GM12878 (cell line): ENCODE measurements around the gene DCAF15. TPM values are rescaled to one million over a fixed set of nuclear protein-coding genes. Genes with fewer than 3 reads are reported as not detected.

Experiments
- ATAC-seq: fragments of 200-7000 bp; cut with Tn5 transposase; 3 replicates; pipeline ENCODE4 v1.9.1; 2020; ENCODE audit warnings: mild to moderate bottlenecking, moderate library complexity
- BruUV-seq: library from RNA; stranded (reverse); fragments of 400-500 nt; replicated peaks from 2 replicates; lab custom pipeline; 2021; lab: Mats Ljungman, UMichigan
- CTCF ChIA-PET: fragments of 300-600 bp; sonication (Branson Sonifier 250); formaldehyde crosslinking; extraction: SDS; loops from one replicate; lab custom pipeline; 2021; ENCODE audit warnings: inconsistent platforms; lab: Yijun Ruan, JAX
- POLR2A ChIA-PET: fragments of 350-600 bp; formaldehyde crosslinking; extraction: SDS; loops from one replicate; lab custom pipeline; 2021; ENCODE audit warnings: inconsistent platforms; lab: Charles Lee
- RAD21 ChIA-PET: fragments of 300-600 bp; sonication (Branson Sonifier 250); formaldehyde crosslinking; loops from one replicate; lab custom pipeline; 2023; ENCODE audit warnings: antibody characterized with exemption; ENCODE audit not compliant: unreplicated experiment; lab: Charles Lee
- SMC1A ChIA-PET: fragments of 300-600 bp; sonication (Branson Sonifier 250); formaldehyde crosslinking; loops from one replicate; lab custom pipeline; 2023; ENCODE audit not compliant: unreplicated experiment, uncharacterized antibody; lab: Charles Lee
- DNase-seq: peaks from one replicate; pipeline ENCODE4 v3.0.0-alpha.2; 2011; ENCODE audit warnings: low read depth, low spot score
- FAIRE-seq: peaks from 3 replicates; lab custom pipeline; 2011; peaks lifted over from hg19 to GRCh38; lab: Jason Lieb, UNC
- H2AFZ ChIP-seq: 2 replicates; pipeline ENCODE4 v1.6.0; 2011; ENCODE audit warnings: low read depth, low read length, control low read depth; ENCODE audit not compliant: control insufficient read depth
- H3K27ac ChIP-seq: 2 replicates; pipeline ENCODE4 v1.5.1; 2011; ENCODE audit warnings: control low read depth; ENCODE audit not compliant: control insufficient read depth, insufficient read depth
- H3K27me3 ChIP-seq, 2 experiments: replicated peaks in 1 of 2; 2 replicates each; pipeline versions ENCODE4 v1.6.0 to v1.6.1; 2011; ENCODE audit warnings: low read length in 1 of 2; ENCODE audit not compliant: control insufficient read depth in 2 of 2, insufficient read depth in 2 of 2
- H3K36me3 ChIP-seq, 2 experiments: 2 replicates each; pipeline ENCODE4 v1.5.1; 2011; ENCODE audit warnings: low read length in 1 of 2; ENCODE audit not compliant: control insufficient read depth in 2 of 2, insufficient read depth in 2 of 2
- H3K4me1 ChIP-seq: 2 replicates; pipeline ENCODE4 v1.6.1; 2011; ENCODE audit warnings: mild to moderate bottlenecking, low read length, moderate library complexity, mixed read lengths; ENCODE audit not compliant: control insufficient read depth, insufficient read depth
- H3K4me2 ChIP-seq: 2 replicates; pipeline ENCODE4 v1.6.0; 2011; ENCODE audit warnings: control low read depth; ENCODE audit not compliant: control insufficient read depth, insufficient read depth
- H3K4me3 ChIP-seq: fragments of 200-600 bp; sonication (generic); 2 replicates; pipeline ENCODE4 v1.5.1; 2016
- H3K79me2 ChIP-seq: 2 replicates; pipeline ENCODE4 v1.6.0; 2011; ENCODE audit warnings: low read length; ENCODE audit not compliant: control insufficient read depth, insufficient read depth
- H3K9ac ChIP-seq: 2 replicates; pipeline ENCODE4 v1.8.0; 2011; ENCODE audit warnings: low read length, control low read depth, mixed read lengths; ENCODE audit not compliant: control insufficient read depth, insufficient read depth
- H3K9me3 ChIP-seq: replicated peaks from 3 replicates; pipeline ENCODE4 v1.5.1; 2011; ENCODE audit warnings: mild to moderate bottlenecking, low read length; ENCODE audit not compliant: control insufficient read depth, insufficient read depth
- H4K20me1 ChIP-seq: 2 replicates; pipeline ENCODE4 v1.6.0; 2011; ENCODE audit not compliant: control insufficient read depth, insufficient read depth
- KAT2A ChIP-seq: conservative IDR thresholded peaks from 2 replicates; pipeline ENCODE4 v1.6.1; 2011; ENCODE audit warnings: low read depth, low read length; ENCODE audit not compliant: control insufficient read depth
- MYB ChIP-seq: fragments of 150-350 bp; IDR thresholded peaks from 2 replicates; pipeline ENCODE4 v1.6.1; 2014; ENCODE audit warnings: mild to moderate bottlenecking, low read depth, low read length, borderline replicate concordance
- NFXL1 ChIP-seq: fragments of 450-650 bp; IDR thresholded peaks from 2 replicates; pipeline ENCODE4 v1.6.1; 2017; ENCODE audit warnings: antibody characterized with exemption, mild to moderate bottlenecking, borderline replicate concordance
- NR2C1 ChIP-seq: fragments of 450-650 bp; IDR thresholded peaks from 2 replicates; pipeline ENCODE4 v1.6.1; 2017; ENCODE audit warnings: antibody characterized with exemption, mild to moderate bottlenecking, moderate library complexity
- NR2C2 ChIP-seq: IDR thresholded peaks from 2 replicates; pipeline ENCODE4 v1.6.1; 2011; ENCODE audit warnings: borderline replicate concordance, low read depth; ENCODE audit not compliant: control insufficient read depth, insufficient read length
- POU2F2 ChIP-seq: IDR thresholded peaks from 3 replicates; pipeline ENCODE4 v1.6.1; 2011; ENCODE audit warnings: low read depth, mild to moderate bottlenecking, low read length, borderline replicate concordance
- RAD21 ChIP-seq: IDR thresholded peaks from 2 replicates; pipeline ENCODE4 v1.6.1; 2011; ENCODE audit warnings: mild to moderate bottlenecking, low read depth, low read length, moderate library complexity; ENCODE audit not compliant: insufficient read depth
- RAD51 ChIP-seq: fragments of 450-650 bp; IDR thresholded peaks from 2 replicates; pipeline ENCODE4 v1.6.1; 2016; ENCODE audit warnings: moderate library complexity, mild to moderate bottlenecking, inconsistent platforms
- RB1 ChIP-seq: fragments of 450-650 bp; formaldehyde crosslinking; IDR thresholded peaks from 2 replicates; pipeline ENCODE4 v1.6.1; 2017; ENCODE audit warnings: mild to moderate bottlenecking, borderline replicate concordance
- RUNX3 ChIP-seq: IDR thresholded peaks from 2 replicates; pipeline ENCODE4 v1.6.1; 2012; ENCODE audit warnings: low read length, inconsistent platforms
- SREBF1 ChIP-seq: IDR thresholded peaks from 2 replicates; pipeline ENCODE4 v1.6.1; 2012; ENCODE audit warnings: mild to moderate bottlenecking, low read length
- WGBS: methylation state at CpG from one replicate; pipeline ENCODE4 v1.1.6; 2016; ENCODE audit warnings: low lambda C conversion rate; ENCODE audit not compliant: insufficient replicate concordance, insufficient coverage; ENCODE audit errors: missing lambda C conversion rate; 5-methylcytosine and 5-hydroxymethylcytosine counted together
- in situ Hi-C: fragments of 300-500 bp; cut with MboI; formaldehyde crosslinking; loops from 9 replicates; pipeline ENCODE4 v1.14.3; 2018; ENCODE audit warnings: mixed read lengths
- intact Hi-C: fragments of 100-400 bp; cut with micrococcal nuclease; formaldehyde crosslinking; loops from one replicate; pipeline ENCODE4 v1.14.2; 2022; ENCODE audit not compliant: unreplicated experiment
- polyA plus RNA-seq, 11 experiments: library from polyadenylated mRNA; depleted of rRNA in 4 of 11; unstranded in 6 of 11; stranded (reverse) in 5 of 11; fragments of >200 nt; fragmentation: Nextera tagmentation in 4 of 11; fragmentation: Illumina TruSeq in 1 of 11; extraction: Ambion mirVana in 4 of 11; extraction: Trizol in 1 of 11; gene quantifications; 1 replicate in 1 of 11; 2 replicates in 10 of 11; pipeline versions ENCODE4 v1.2.1 to v1.2.3, GENCODE V29; 2011 to 2016; ENCODE audit warnings: inconsistent platforms in 2 of 11, missing spikeins in 2 of 11, low read depth in 1 of 11
- total RNA-seq, 4 experiments: library from RNA; depleted of rRNA in 3 of 4; stranded (reverse); fragments of >200 nt in 3 of 4; fragmentation: Illumina TruSeq in 1 of 4; extraction: Trizol in 1 of 4; gene quantifications; 2 replicates each; pipeline versions ENCODE4 v1.2.1 to v1.2.3, GENCODE V29; 2013 to 2021
- TF ChIP-seq, protein P1 (sequence below): fragments of 450-650 bp; IDR thresholded peaks from 2 replicates; pipeline ENCODE4 v1.6.1; 2017; ENCODE audit warnings: mild to moderate bottlenecking
- TF ChIP-seq, protein P2 (sequence below): fragments of 150-350 bp; IDR thresholded peaks from 2 replicates; pipeline ENCODE4 v1.6.1; 2016; ENCODE audit warnings: low read depth, low read length

Gene DCAF15
- total and polyA plus RNA-seq, 10 of the 15 experiments (the other 5 are each of a cell fraction or from before 2014, with no cell fraction given): 0.16 to 63.4 (median 26.6) TPM

DNA sequence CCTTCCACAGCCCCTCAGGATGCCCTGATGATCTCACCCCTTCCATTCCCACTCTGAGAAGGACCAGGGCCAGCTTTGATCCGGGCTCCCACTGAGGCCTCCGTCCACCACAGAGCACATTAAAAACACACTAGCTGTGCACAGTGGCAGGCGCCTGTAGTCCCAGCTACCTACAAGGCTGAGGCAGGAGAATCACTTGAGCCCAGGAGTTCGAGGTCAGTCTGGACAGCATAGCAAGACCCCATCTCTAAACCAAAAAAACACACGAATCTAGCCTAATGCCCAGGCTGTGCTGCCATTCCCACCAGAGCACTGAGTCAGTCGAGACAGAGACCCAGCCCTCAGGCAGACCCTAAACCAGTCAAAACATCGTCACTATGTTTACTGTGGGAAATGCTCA is 39.7 kb downstream of the DCAF15 start:
- no peak overlapping the region for H2AFZ ChIP-seq
- H3K27me3 ChIP-seq: no peaks in the 10 kb centered on the region
- H3K27ac ChIP-seq: no peak overlapping the region
- no peaks in the 10 kb centered on the region for H4K20me1 ChIP-seq
- H3K4me1 ChIP-seq: peaks cover 8% of the 10 kb centered on the region
- no peaks in the 10 kb centered on the region for H3K9me3 ChIP-seq
- ChIA-PET POLR2A (interaction anchor here (0.6 kb wide), 1 partner anchor 843 kb away, joined by 3 read pairs; no protein-coding TSS in a partner anchor), SMC1A (no interaction called here), RAD21 (no interaction called here), CTCF (interaction anchor here (1.4 kb wide), 1 partner anchor 11 kb away, joined by 3 read pairs; no protein-coding TSS in a partner anchor)
- TF ChIP-seq MYB (no peak), NFXL1 (no peak), NR2C2 (no peak), POU2F2 (no peak), RB1 (no peak), RUNX3 (no peak), KAT2A (no peak), RAD21 (no peak), SREBF1 (no peak), RAD51 (no peak), NR2C1 (no peak)
- TF ChIP-seq, protein P1, sequence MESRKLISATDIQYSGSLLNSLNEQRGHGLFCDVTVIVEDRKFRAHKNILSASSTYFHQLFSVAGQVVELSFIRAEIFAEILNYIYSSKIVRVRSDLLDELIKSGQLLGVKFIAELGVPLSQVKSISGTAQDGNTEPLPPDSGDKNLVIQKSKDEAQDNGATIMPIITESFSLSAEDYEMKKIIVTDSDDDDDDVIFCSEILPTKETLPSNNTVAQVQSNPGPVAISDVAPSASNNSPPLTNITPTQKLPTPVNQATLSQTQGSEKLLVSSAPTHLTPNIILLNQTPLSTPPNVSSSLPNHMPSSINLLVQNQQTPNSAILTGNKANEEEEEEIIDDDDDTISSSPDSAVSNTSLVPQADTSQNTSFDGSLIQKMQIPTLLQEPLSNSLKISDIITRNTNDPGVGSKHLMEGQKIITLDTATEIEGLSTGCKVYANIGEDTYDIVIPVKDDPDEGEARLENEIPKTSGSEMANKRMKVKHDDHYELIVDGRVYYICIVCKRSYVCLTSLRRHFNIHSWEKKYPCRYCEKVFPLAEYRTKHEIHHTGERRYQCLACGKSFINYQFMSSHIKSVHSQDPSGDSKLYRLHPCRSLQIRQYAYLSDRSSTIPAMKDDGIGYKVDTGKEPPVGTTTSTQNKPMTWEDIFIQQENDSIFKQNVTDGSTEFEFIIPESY: no peak
- TF ChIP-seq, protein P2, sequence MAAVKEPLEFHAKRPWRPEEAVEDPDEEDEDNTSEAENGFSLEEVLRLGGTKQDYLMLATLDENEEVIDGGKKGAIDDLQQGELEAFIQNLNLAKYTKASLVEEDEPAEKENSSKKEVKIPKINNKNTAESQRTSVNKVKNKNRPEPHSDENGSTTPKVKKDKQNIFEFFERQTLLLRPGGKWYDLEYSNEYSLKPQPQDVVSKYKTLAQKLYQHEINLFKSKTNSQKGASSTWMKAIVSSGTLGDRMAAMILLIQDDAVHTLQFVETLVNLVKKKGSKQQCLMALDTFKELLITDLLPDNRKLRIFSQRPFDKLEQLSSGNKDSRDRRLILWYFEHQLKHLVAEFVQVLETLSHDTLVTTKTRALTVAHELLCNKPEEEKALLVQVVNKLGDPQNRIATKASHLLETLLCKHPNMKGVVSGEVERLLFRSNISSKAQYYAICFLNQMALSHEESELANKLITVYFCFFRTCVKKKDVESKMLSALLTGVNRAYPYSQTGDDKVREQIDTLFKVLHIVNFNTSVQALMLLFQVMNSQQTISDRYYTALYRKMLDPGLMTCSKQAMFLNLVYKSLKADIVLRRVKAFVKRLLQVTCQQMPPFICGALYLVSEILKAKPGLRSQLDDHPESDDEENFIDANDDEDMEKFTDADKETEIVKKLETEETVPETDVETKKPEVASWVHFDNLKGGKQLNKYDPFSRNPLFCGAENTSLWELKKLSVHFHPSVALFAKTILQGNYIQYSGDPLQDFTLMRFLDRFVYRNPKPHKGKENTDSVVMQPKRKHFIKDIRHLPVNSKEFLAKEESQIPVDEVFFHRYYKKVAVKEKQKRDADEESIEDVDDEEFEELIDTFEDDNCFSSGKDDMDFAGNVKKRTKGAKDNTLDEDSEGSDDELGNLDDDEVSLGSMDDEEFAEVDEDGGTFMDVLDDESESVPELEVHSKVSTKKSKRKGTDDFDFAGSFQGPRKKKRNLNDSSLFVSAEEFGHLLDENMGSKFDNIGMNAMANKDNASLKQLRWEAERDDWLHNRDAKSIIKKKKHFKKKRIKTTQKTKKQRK: no peak
- intact Hi-C loops: no loop called here
- no peak overlapping the region for H3K4me3 ChIP-seq
- DNase-seq (no peak), FAIRE-seq (no peak), ATAC-seq (no peak)
- WGBS: 86% methylated on average over 7 of the region's 7 CpGs
- no peak overlapping the region for H3K9ac ChIP-seq
- H3K79me2 ChIP-seq: no peaks in the 10 kb centered on the region
- no TSS peak for BruUV-seq
- in situ Hi-C loops: no loop called here
- no peak overlapping the region for H3K4me2 ChIP-seq
- H3K36me3 ChIP-seq: peaks cover 0 to 3% of the 10 kb centered on the region in 2 experiments; a peak in 3 of 4 replicates
